Keratinocyte (primary cell): ENCODE measurements around the gene NT5DC3. TPM values are rescaled to one million over a fixed set of nuclear protein-coding genes. Genes with fewer than 3 reads are reported as not detected.

ENCODE experiments used
- DNase-seq: peaks from one replicate; pipeline ENCODE4 v3.0.0-alpha.2; 2011; ENCODE audit warnings: low read depth, missing footprints, low spot score
- FAIRE-seq: peaks from 2 replicates; lab custom pipeline; 2011; peaks lifted over from hg19 to GRCh38; lab: Jason Lieb, UNC
- H2AFZ ChIP-seq: 2 replicates; pipeline ENCODE4 v1.6.0; 2012; ENCODE audit warnings: low read length, control low read depth, inconsistent platforms; ENCODE audit not compliant: control insufficient read depth
- H3K27ac ChIP-seq: 2 replicates; pipeline ENCODE4 v1.5.1; 2011; ENCODE audit warnings: low read length; ENCODE audit not compliant: control insufficient read depth, insufficient read depth
- H3K27me3 ChIP-seq: 3 replicates; pipeline ENCODE4 v1.6.0; 2011; ENCODE audit warnings: low read length; ENCODE audit not compliant: control insufficient read depth, insufficient read depth; ENCODE audit errors: extremely low read depth
- H3K36me3 ChIP-seq, 2 experiments: 2 replicates in 1 of 2; 3 replicates in 1 of 2; pipeline ENCODE4 v1.5.1; 2011; ENCODE audit warnings: low read length in 2 of 2, mild to moderate bottlenecking in 1 of 2; ENCODE audit not compliant: control insufficient read depth in 2 of 2, insufficient read depth in 2 of 2; ENCODE audit errors: extremely low read depth in 1 of 2
- H3K4me1 ChIP-seq: 3 replicates; pipeline ENCODE4 v1.5.1; 2011; ENCODE audit warnings: low read length; ENCODE audit not compliant: control insufficient read depth, insufficient read depth; ENCODE audit errors: extremely low read depth
- H3K4me2 ChIP-seq: 3 replicates; pipeline ENCODE4 v1.6.0; 2011; ENCODE audit warnings: low read depth, low read length; ENCODE audit not compliant: control insufficient read depth, insufficient read depth; ENCODE audit errors: extremely low read depth
- H3K4me3 ChIP-seq, 3 experiments: fragments of 200-600 bp in 1 of 3; sonication (generic) in 1 of 3; 2 replicates in 2 of 3; 3 replicates in 1 of 3; pipeline ENCODE4 v1.5.1; 2011 to 2016; ENCODE audit warnings: low read length in 3 of 3, mild to moderate bottlenecking in 3 of 3, control low read depth in 2 of 3, inconsistent platforms in 1 of 3, low read depth in 1 of 3, mixed read lengths in 1 of 3, mixed run types in 1 of 3, moderate library complexity in 1 of 3; ENCODE audit not compliant: control insufficient read depth in 2 of 3, insufficient read depth in 2 of 3; ENCODE audit errors: extremely low read depth in 1 of 3
- H3K79me2 ChIP-seq: 2 replicates; pipeline ENCODE4 v1.6.0; 2012; ENCODE audit warnings: low read length; ENCODE audit not compliant: control insufficient read depth, insufficient read depth
- H3K9ac ChIP-seq: 3 replicates; pipeline ENCODE4 v1.6.0; 2011; ENCODE audit warnings: low read length; ENCODE audit not compliant: control insufficient read depth, insufficient read depth; ENCODE audit errors: extremely low read depth
- H3K9me1 ChIP-seq: 3 replicates; pipeline ENCODE4 v1.6.0; 2011; ENCODE audit warnings: low read length; ENCODE audit not compliant: control insufficient read depth, insufficient read depth; ENCODE audit errors: extremely low read depth
- H3K9me3 ChIP-seq: 2 replicates; pipeline ENCODE4 v1.5.1; 2012; ENCODE audit warnings: low read depth, low read length; ENCODE audit not compliant: control insufficient read depth
- H4K20me1 ChIP-seq: 3 replicates; pipeline ENCODE4 v1.6.0; 2011; ENCODE audit warnings: low read length; ENCODE audit not compliant: control insufficient read depth, insufficient read depth; ENCODE audit errors: extremely low read depth
- EZH2 ChIP-seq: IDR thresholded peaks from one replicate; pipeline ENCODE4 v1.6.1; 2012; ENCODE audit warnings: inconsistent platforms, mild to moderate bottlenecking, low read length, moderate library complexity
- dilution Hi-C: fragments of 300-500 bp; cut with MboI; formaldehyde crosslinking; loops from one replicate; pipeline ENCODE4 v1.7.0; 2020; ENCODE audit warnings: low sequenced_read_pairs; ENCODE audit not compliant: extremely low pct_ligation_motif_present
- polyA plus RNA-seq, 5 experiments: library from polyadenylated mRNA; depleted of rRNA in 3 of 5; stranded (reverse) in 3 of 5; stranded (forward) in 1 of 5; unstranded in 1 of 5; fragments of >200 nt; gene quantifications; 1 replicate in 1 of 5; 2 replicates in 3 of 5; 3 replicates in 1 of 5; pipeline versions ENCODE4 v1.2.1 to v1.2.3, GENCODE V29; 2011 to 2012; ENCODE audit warnings: missing spikeins in 2 of 5, low read depth in 1 of 5, low replicate concordance in 1 of 5
- TF ChIP-seq, protein P1 (sequence below), 3 experiments: IDR thresholded peaks in 1 of 3; conservative IDR thresholded peaks in 1 of 3; optimal IDR thresholded peaks in 1 of 3; 2 replicates in 2 of 3; 3 replicates in 1 of 3; pipeline versions ENCODE3 to v1.5.1; 2011; ENCODE audit warnings: low read length in 3 of 3, mild to moderate bottlenecking in 3 of 3, moderate library complexity in 2 of 3, control low read depth in 1 of 3, inconsistent platforms in 1 of 3; ENCODE audit not compliant: insufficient read depth in 2 of 3; ENCODE audit errors: extremely low read depth in 1 of 3

The NT5DC3 gene
- polyA plus RNA-seq, 1 donor (not counting 4 experiments of a cell fraction or from before 2014, with no cell fraction given) = 12.8 TPM

GRCh38 chr12:103769240-103769945 is 71.6 kb downstream of the NT5DC3 start:
- dilution Hi-C loops = no loop called here
- H3K4me2 ChIP-seq = no peak overlapping the region
- no peak for FAIRE-seq
- H3K36me3 ChIP-seq = peaks cover 19 to 46% of the 10 kb centered on the region in 2 experiments
- no peaks in the 10 kb centered on the region for H3K4me1 ChIP-seq
- no peaks in the 10 kb centered on the region for H3K9me1 ChIP-seq
- H3K79me2 ChIP-seq = no peaks in the 10 kb centered on the region
- H3K27ac ChIP-seq = no peak overlapping the region
- H3K27me3 ChIP-seq = no peaks in the 10 kb centered on the region
- no peaks in the 10 kb centered on the region for H4K20me1 ChIP-seq
- TF ChIP-seq, protein P1, sequence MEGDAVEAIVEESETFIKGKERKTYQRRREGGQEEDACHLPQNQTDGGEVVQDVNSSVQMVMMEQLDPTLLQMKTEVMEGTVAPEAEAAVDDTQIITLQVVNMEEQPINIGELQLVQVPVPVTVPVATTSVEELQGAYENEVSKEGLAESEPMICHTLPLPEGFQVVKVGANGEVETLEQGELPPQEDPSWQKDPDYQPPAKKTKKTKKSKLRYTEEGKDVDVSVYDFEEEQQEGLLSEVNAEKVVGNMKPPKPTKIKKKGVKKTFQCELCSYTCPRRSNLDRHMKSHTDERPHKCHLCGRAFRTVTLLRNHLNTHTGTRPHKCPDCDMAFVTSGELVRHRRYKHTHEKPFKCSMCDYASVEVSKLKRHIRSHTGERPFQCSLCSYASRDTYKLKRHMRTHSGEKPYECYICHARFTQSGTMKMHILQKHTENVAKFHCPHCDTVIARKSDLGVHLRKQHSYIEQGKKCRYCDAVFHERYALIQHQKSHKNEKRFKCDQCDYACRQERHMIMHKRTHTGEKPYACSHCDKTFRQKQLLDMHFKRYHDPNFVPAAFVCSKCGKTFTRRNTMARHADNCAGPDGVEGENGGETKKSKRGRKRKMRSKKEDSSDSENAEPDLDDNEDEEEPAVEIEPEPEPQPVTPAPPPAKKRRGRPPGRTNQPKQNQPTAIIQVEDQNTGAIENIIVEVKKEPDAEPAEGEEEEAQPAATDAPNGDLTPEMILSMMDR (optimal IDR thresholded peaks at IDR 0.05 in 1 of 3, IDR thresholded peaks at IDR 0.05 in 1 of 3, conservative IDR thresholded peaks at IDR 0.05 in 1 of 3; ENCODE audit: extremely low read depth in 1 of 3, insufficient read depth in 2 of 3, low read length in 3 of 3) = no peak
- TF ChIP-seq EZH2 = no peak
- H2AFZ ChIP-seq = no peak overlapping the region
- no peaks in the 10 kb centered on the region for H3K9me3 ChIP-seq
- no peak overlapping the region for H3K9ac ChIP-seq
- H3K4me3 ChIP-seq = no peak overlapping the region
- DNase-seq = no peak

DNA sequence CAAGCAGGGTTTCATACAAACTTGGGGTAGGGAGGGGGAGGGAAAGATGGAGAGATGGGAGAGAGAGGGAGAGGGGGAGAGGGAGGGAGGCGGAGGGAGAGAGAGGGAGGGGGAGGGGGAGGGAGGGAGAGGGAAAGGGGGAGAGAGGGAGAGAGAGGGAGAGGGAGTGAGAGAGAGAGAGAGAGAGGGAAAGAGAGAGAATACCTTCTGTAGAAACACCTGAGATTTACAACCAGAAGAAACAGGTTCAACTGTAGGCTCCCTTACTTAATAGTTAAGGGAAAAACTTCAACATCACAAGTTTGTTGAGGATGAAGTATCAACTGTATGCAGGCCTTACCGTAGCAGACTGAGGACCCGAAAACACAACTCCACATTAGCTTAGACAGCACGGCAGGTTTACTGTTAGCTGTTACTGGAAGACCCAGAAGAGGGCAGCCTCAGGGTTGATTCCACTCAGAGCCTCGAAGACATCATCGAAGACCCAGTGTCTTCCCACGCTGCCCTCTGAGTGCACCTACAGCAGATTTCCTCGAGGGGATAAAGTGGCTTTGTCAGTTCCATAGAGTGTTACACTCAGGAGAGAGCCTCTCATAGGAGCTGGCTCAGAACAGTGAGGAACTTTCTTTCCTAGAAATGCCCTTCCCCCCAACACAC is 72.4 kb downstream of the NT5DC3 start:
- Histone ChIP-seq H3K4me2 (no peak overlapping the region), H3K9me1 (no peaks in the 10 kb centered on the region), H3K4me3 (no peak overlapping the region), H3K9me3 (no peaks in the 10 kb centered on the region), H3K36me3 (peaks cover 19 to 46% of the 10 kb centered on the region in 2 experiments), H3K27me3 (no peaks in the 10 kb centered on the region), H3K9ac (no peak overlapping the region), H3K27ac (no peak overlapping the region), H3K79me2 (no peaks in the 10 kb centered on the region), H2AFZ (no peak overlapping the region), H4K20me1 (no peaks in the 10 kb centered on the region), H3K4me1 (no peaks in the 10 kb centered on the region)
- no peak for DNase-seq
- no peak for TF ChIP-seq EZH2
- TF ChIP-seq, protein P1 (optimal IDR thresholded peaks at IDR 0.05 in 1 of 3, IDR thresholded peaks at IDR 0.05 in 1 of 3, conservative IDR thresholded peaks at IDR 0.05 in 1 of 3; ENCODE audit: extremely low read depth in 1 of 3, insufficient read depth in 2 of 3, low read length in 3 of 3) = no peak
- dilution Hi-C loops = no loop called here
- no peak for FAIRE-seq
